Measurements from ENCODE around the gene VWDE. TPM values are rescaled to one million over a fixed set of nuclear protein-coding genes. Genes with fewer than 3 reads are reported as not detected.
A peak's percentile ranks its signal among the peaks of the same experiment; 100 is the strongest.

Gene VWDE
- total RNA-seq, 2 donors from 2014 or later, result 11.8 to 12.1 TPM

DNA sequence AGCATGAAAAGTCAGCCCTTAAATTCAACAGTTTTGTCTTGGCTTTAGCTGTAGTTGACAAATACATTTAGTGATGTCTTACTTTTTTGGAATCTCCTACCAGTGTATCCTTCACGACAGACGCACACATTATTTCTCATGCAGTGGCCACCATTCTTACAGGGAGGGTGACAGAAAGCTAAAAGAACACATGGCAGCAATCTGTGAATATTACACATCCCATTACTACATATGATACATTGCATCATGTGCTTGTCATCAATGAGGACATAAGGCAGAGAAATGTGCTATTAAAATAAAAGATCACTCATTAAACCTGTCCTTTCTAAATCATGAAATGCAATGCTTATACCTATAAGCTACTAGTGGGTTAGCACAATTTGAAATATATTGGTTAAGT, 66.6 kb downstream of the VWDE start:
- no peak for DNase-seq
- H3K27ac Mint-ChIP-seq, result no peak overlapping the region
- H3K9me3 Mint-ChIP-seq, result no peaks in the 10 kb centered on the region
- Histone ChIP-seq H3K4me3 (ENCODE audit: low read length) (no peak overlapping the region), H3K27me3 (ENCODE audit: control insufficient read depth, insufficient read depth, low read length, poor library complexity, severe bottlenecking) (no peaks in the 10 kb centered on the region), H3K36me3 (ENCODE audit: control insufficient read depth, insufficient read depth, low read length) (no peaks in the 10 kb centered on the region), H3K9me3 (ENCODE audit: control insufficient read depth, low read length) (no peaks in the 10 kb centered on the region), H3K4me1 (ENCODE audit: control insufficient read depth, insufficient read depth, low read length) (no peaks in the 10 kb centered on the region), H3K9ac (ENCODE audit: extremely low read depth, low read length, poor library complexity, severe bottlenecking) (no peak overlapping the region), H3K27ac (ENCODE audit: low read depth, low read length) (no peak overlapping the region)
- H3K36me3 Mint-ChIP-seq (ENCODE audit: low read depth), result peaks cover 3% of the 10 kb centered on the region
- H3K4me1 Mint-ChIP-seq, result no peaks in the 10 kb centered on the region
- peaks cover 8% of the 10 kb centered on the region for H3K27me3 Mint-ChIP-seq (ENCODE audit: insufficient read depth)
- 98% methylated on average over 2 of the region's 2 CpGs; no CpG with 5 or more reads in 1 of the 2 experiments for WGBS, 2 experiments (ENCODE audit: insufficient coverage in 1 of 2, insufficient read length in 1 of 2)
- H3K4me3 Mint-ChIP-seq, result no peak overlapping the region
- TF ChIP-seq, protein P1, sequence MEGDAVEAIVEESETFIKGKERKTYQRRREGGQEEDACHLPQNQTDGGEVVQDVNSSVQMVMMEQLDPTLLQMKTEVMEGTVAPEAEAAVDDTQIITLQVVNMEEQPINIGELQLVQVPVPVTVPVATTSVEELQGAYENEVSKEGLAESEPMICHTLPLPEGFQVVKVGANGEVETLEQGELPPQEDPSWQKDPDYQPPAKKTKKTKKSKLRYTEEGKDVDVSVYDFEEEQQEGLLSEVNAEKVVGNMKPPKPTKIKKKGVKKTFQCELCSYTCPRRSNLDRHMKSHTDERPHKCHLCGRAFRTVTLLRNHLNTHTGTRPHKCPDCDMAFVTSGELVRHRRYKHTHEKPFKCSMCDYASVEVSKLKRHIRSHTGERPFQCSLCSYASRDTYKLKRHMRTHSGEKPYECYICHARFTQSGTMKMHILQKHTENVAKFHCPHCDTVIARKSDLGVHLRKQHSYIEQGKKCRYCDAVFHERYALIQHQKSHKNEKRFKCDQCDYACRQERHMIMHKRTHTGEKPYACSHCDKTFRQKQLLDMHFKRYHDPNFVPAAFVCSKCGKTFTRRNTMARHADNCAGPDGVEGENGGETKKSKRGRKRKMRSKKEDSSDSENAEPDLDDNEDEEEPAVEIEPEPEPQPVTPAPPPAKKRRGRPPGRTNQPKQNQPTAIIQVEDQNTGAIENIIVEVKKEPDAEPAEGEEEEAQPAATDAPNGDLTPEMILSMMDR (conservative IDR thresholded peaks at IDR 0.05), result no peak

DNA sequence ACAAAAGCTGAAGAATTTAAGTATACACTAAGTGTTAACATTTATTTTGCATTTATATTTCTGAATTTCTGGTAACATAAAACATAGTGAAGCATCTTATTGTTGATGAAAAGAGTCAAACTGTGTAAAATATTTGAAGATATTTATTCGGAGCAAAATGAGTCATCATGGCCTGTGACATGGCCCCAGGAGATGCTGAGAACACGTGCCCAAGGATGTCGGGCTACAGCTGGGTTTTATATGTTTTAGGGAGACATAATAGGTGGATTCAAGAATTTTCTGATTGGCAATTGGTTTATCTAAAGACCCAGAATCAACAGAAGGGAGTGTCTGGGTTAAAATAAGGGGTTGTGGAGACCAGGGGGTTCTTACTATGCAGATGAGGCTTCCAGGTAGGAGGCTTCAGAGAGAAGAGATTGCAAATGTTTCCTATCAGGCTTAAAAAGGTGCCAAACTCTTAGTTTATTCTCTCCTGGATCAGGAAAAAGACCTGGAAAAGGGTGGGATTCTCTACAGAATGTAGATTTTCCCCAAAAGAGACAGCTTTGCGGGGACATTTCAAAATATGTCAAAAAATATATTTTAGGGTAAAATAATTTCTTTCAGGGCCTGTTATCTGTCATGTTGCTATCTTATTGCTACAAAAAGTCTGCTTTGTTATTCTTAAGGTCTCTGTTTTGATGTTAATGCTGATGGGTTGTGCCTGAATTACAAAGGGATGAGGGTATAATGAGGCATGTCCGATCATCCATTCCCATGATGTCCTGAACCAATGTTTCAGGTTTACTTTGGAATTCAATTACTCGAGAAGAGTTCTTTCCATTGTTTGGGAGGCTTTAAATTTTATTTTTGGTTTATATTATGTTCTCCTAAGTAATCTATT, 74.5 kb downstream of the VWDE start:
- Histone ChIP-seq H3K4me3 (ENCODE audit: low read length) (no peak overlapping the region), H3K27ac (ENCODE audit: low read depth, low read length) (no peak overlapping the region), H3K27me3 (ENCODE audit: control insufficient read depth, insufficient read depth, low read length, poor library complexity, severe bottlenecking) (peaks cover 54% of the 10 kb centered on the region), H3K9me3 (ENCODE audit: control insufficient read depth, low read length) (no peaks in the 10 kb centered on the region), H3K4me1 (ENCODE audit: control insufficient read depth, insufficient read depth, low read length) (peaks cover 7% of the 10 kb centered on the region), H3K36me3 (ENCODE audit: control insufficient read depth, insufficient read depth, low read length) (no peaks in the 10 kb centered on the region), H3K9ac (ENCODE audit: extremely low read depth, low read length, poor library complexity, severe bottlenecking) (no peak overlapping the region)
- H3K4me3 Mint-ChIP-seq, result no peak overlapping the region
- H3K9me3 Mint-ChIP-seq, result no peaks in the 10 kb centered on the region
- TF ChIP-seq, protein P1 (conservative IDR thresholded peaks at IDR 0.05), result no peak
- DNase-seq, result peak; percentile 63
- H3K4me1 Mint-ChIP-seq, result peaks cover 22% of the 10 kb centered on the region
- H3K27me3 Mint-ChIP-seq (ENCODE audit: insufficient read depth), result peaks cover 62% of the 10 kb centered on the region
- H3K27ac Mint-ChIP-seq, result peak overlapping the region; percentile 78
- WGBS, 2 experiments (ENCODE audit: insufficient coverage in 1 of 2, insufficient read length in 1 of 2), result 12 to 31% methylated on average over 5 of the region's 6 CpGs
- H3K36me3 Mint-ChIP-seq (ENCODE audit: low read depth), result no peaks in the 10 kb centered on the region

DNA sequence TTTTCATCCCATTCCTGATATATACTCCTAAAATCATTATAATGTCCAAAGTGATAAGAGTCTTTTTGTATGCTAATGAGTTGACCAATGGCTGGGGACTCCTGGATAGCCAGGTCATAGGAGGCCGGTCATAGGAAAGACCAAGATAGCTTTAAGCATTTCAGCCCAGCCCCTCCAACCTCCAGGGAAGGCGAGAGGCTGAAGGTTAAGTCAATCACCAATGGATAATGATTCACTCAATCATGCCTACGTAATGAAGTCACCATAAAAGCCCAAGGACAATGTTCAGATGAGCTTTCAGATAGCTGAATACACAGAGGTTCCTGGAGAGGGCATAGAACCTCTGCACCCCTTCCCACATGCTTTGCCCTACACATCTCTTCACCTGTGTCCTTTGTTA, 75.7 kb downstream of the VWDE start:
- Mint-ChIP-seq H3K9me3 (no peaks in the 10 kb centered on the region), H3K4me1 (peaks cover 25% of the 10 kb centered on the region), H3K36me3 (ENCODE audit: low read depth) (no peaks in the 10 kb centered on the region), H3K27ac (peak overlapping the region; percentile 31), H3K4me3 (no peak overlapping the region), H3K27me3 (ENCODE audit: insufficient read depth) (peaks cover 67% of the 10 kb centered on the region)
- Histone ChIP-seq H3K27ac (ENCODE audit: low read depth, low read length) (no peak overlapping the region), H3K9me3 (ENCODE audit: control insufficient read depth, low read length) (no peaks in the 10 kb centered on the region), H3K4me1 (ENCODE audit: control insufficient read depth, insufficient read depth, low read length) (peaks cover 7% of the 10 kb centered on the region), H3K36me3 (ENCODE audit: control insufficient read depth, insufficient read depth, low read length) (no peaks in the 10 kb centered on the region), H3K27me3 (ENCODE audit: control insufficient read depth, insufficient read depth, low read length, poor library complexity, severe bottlenecking) (peaks cover 54% of the 10 kb centered on the region), H3K4me3 (ENCODE audit: low read length) (no peak overlapping the region), H3K9ac (ENCODE audit: extremely low read depth, low read length, poor library complexity, severe bottlenecking) (no peak overlapping the region)
- DNase-seq, result peak; percentile 50
- TF ChIP-seq, protein P1 (conservative IDR thresholded peaks at IDR 0.05), result no peak
- 92 to 100% methylated on average over 3 of the region's 3 CpGs for WGBS, 2 experiments (ENCODE audit: insufficient coverage in 1 of 2, insufficient read length in 1 of 2)
